ENCODE measurements around the gene RGMA. TPM values are rescaled to one million over a fixed set of nuclear protein-coding genes. Genes with fewer than 3 reads are reported as not detected.

Gene RGMA
- total and polyA plus RNA-seq, 2 donors (not counting 3 experiments of a cell fraction or from before 2014, with no cell fraction given) = 0.06 to 0.13 TPM

GRCh38 chr15:93121973-93122910, 33.2 kb upstream of the RGMA start:
- Histone ChIP-seq H3K4me3 (replicated peaks in 1 of 3; ENCODE audit: insufficient read depth in 1 of 3, low read depth in 1 of 3, low read length in 3 of 3) (no peak overlapping the region), H3K9ac (replicated peaks; ENCODE audit: extremely low read depth, insufficient read depth, low read length) (no peak overlapping the region), H3K4me2 (ENCODE audit: insufficient read depth, low read length) (no peak overlapping the region), H3K9me1 (replicated peaks; ENCODE audit: control insufficient read depth, extremely low read depth, insufficient read depth, low read length) (no peaks in the 10 kb centered on the region), H3K27ac (ENCODE audit: insufficient read depth, low read depth, low read length) (no peak overlapping the region), H3K27me3 (ENCODE audit: control insufficient read depth in 2 of 2, insufficient read depth in 2 of 2, low read length in 2 of 2) (no peaks in the 10 kb centered on the region), H3K9me3 (replicated peaks; ENCODE audit: control insufficient read depth, insufficient read depth, low read length) (no peaks in the 10 kb centered on the region), H3K79me2 (ENCODE audit: control insufficient read depth, insufficient read depth, low read length) (no peaks in the 10 kb centered on the region), H3K4me1 (ENCODE audit: control insufficient read depth, extremely low read depth, insufficient read depth, low read length) (no peaks in the 10 kb centered on the region), H4K20me1 (replicated peaks; ENCODE audit: control insufficient read depth, extremely low read depth, insufficient read depth, low read length) (no peaks in the 10 kb centered on the region), H2AFZ (ENCODE audit: low read depth, low read length) (no peak overlapping the region), H3K36me3 (ENCODE audit: control insufficient read depth in 2 of 2, extremely low read depth in 1 of 2, insufficient read depth in 2 of 2, low read length in 2 of 2) (no peaks in the 10 kb centered on the region)
- no peak for TF ChIP-seq CTCF (IDR thresholded peaks at IDR 0.05; ENCODE audit: extremely low read depth in 1 of 2, insufficient read depth in 1 of 2, low read depth in 1 of 2, low read length in 2 of 2)
- TF ChIP-seq GATA2 (IDR thresholded peaks at IDR 0.05; ENCODE audit: insufficient read depth, insufficient read length, low read depth, low read length) = no peak
- TF ChIP-seq FOS (IDR thresholded peaks at IDR 0.05; ENCODE audit: borderline replicate concordance, insufficient read depth, low read length) = no peak
- TF ChIP-seq EZH2 (IDR thresholded peaks at IDR 0.05; ENCODE audit: borderline replicate concordance, low read depth, low read length, severe bottlenecking) = no peak
- no peak for TF ChIP-seq POLR2A (IDR thresholded peaks at IDR 0.05; ENCODE audit: low read depth, low read length)
- no peak for TF ChIP-seq MAX (IDR thresholded peaks at IDR 0.05; ENCODE audit: insufficient read depth, insufficient read length)
- no peak for TF ChIP-seq JUN (IDR thresholded peaks at IDR 0.05; ENCODE audit: borderline replicate concordance, insufficient read depth, insufficient read length, low read depth)
- no peak for TF ChIP-seq POLR2AphosphoS5 (IDR thresholded peaks at IDR 0.05; ENCODE audit: insufficient read depth, low read depth, low read length)
- no peak for TF ChIP-seq MYC (IDR thresholded peaks at IDR 0.05; ENCODE audit: low read depth, low read length)
- ChIA-PET CTCF (no interaction called here), POLR2A (no interaction called here)
- no peak for FAIRE-seq
- intact Hi-C loops (cut with micrococcal nuclease) = no loop called here
- DNase-seq (ENCODE audit: low read depth, low spot score) = no peak
- dilution Hi-C loops (cut with MboI; ENCODE audit: extremely low pct_ligation_motif_present, low sequenced_read_pairs) = no loop called here
- no TSS peak for BruUV-seq (replicated peaks)
